Transverse colon (tissue), 3 donors: Measurements from ENCODE around the gene CDHR4.

Experiments used
- CTCF ChIP-seq, 5 experiments: fragments of 200-600 bp in 3 of 5; fragments of 450-650 bp in 2 of 5; sonication (generic) in 3 of 5; IDR thresholded peaks; 1 replicate in 2 of 5; 2 replicates in 3 of 5; pipeline ENCODE4 v1.5.1; 2016 to 2017; ENCODE audit warnings: antibody characterized with exemption in 5 of 5, inconsistent platforms in 3 of 5, mild to moderate bottlenecking in 2 of 5, moderate library complexity in 1 of 5
- EP300 ChIP-seq: sonication (generic); formaldehyde crosslinking; IDR thresholded peaks from one replicate; pipeline ENCODE4 v1.6.1; 2017; ENCODE audit warnings: antibody characterized with exemption, low read depth

GRCh38 chr3:49799105-49799504 is 568 bp downstream of the CDHR4 start:
- TF ChIP-seq CTCF (IDR thresholded peaks at IDR 0.05) (no peak), EP300 (no peak)
